Spleen (tissue), 11 donors: ENCODE measurements around the gene IGFBP3. TPM values are rescaled to one million over a fixed set of nuclear protein-coding genes. Genes with fewer than 3 reads are reported as not detected.

ENCODE experiments used
- DNase-seq: peaks from one replicate; pipeline ENCODE4 v3.0.0-alpha.2; 2020
- H3K27ac ChIP-seq, 8 donors: fragments of 200-600 bp; sonication (generic) in 7 of 8; 1 replicate in 4 of 8; 2 replicates in 4 of 8; pipeline versions ENCODE4 v1.5.0 to v1.8.0; 2016 to 2021; ENCODE audit warnings: inconsistent platforms in 4 of 8, mild to moderate bottlenecking in 4 of 8, moderate library complexity in 1 of 8
- H3K27me3 ChIP-seq, 7 donors: fragments of 200-600 bp; sonication (generic) in 6 of 7; replicated peaks in 1 of 7; 1 replicate in 4 of 7; 2 replicates in 3 of 7; pipeline versions ENCODE4 v1.5.0 to v1.8.0; 2016 to 2021; ENCODE audit warnings: inconsistent platforms in 3 of 7, mild to moderate bottlenecking in 1 of 7
- H3K36me3 ChIP-seq, 6 donors: fragments of 200-600 bp; sonication (generic) in 5 of 6; 1 replicate in 4 of 6; 2 replicates in 2 of 6; pipeline versions ENCODE4 v1.5.0 to v1.8.0; 2016 to 2021; ENCODE audit warnings: inconsistent platforms in 2 of 6
- H3K4me1 ChIP-seq, 6 donors: fragments of 200-600 bp; sonication (generic) in 5 of 6; 1 replicate in 3 of 6; 2 replicates in 3 of 6; pipeline versions ENCODE4 v1.5.0 to v1.8.0; 2016 to 2021; ENCODE audit warnings: inconsistent platforms in 3 of 6
- H3K4me3 ChIP-seq, 8 donors: fragments of 200-600 bp; sonication (generic) in 7 of 8; 1 replicate in 4 of 8; 2 replicates in 4 of 8; pipeline versions ENCODE4 v1.5.0 to v1.8.0; 2016 to 2021; ENCODE audit warnings: inconsistent platforms in 4 of 8, mild to moderate bottlenecking in 4 of 8, moderate library complexity in 2 of 8
- H3K9me3 ChIP-seq, 8 donors: fragments of 200-600 bp; sonication (generic) in 7 of 8; 1 replicate in 4 of 8; 2 replicates in 4 of 8; pipeline versions ENCODE4 v1.5.0 to v1.8.0; 2016 to 2021; ENCODE audit warnings: inconsistent platforms in 4 of 8
- POLR2A ChIP-seq, 3 donors: fragments of 450-650 bp; IDR thresholded peaks; one replicate each; pipeline ENCODE4 v1.5.1; 2017; ENCODE audit warnings: antibody characterized with exemption in 3 of 3, mild to moderate bottlenecking in 1 of 3
- POLR2AphosphoS5 ChIP-seq, 3 donors: sonication (generic); formaldehyde crosslinking; IDR thresholded peaks; one replicate each; pipeline ENCODE4 v1.5.1; 2017; ENCODE audit warnings: antibody characterized with exemption in 3 of 3
- WGBS, 5 donors: extraction: QIAGEN DNeasy Blood & Tissue Kit in 3 of 5; methylation state at CpG; one replicate each; pipeline versions ENCODE4 v1.1.5 to v1.1.7; 2013 to 2018; 5-methylcytosine and 5-hydroxymethylcytosine counted together
- intact Hi-C: fragments of 100-400 bp; cut with DNase I; formaldehyde crosslinking; loops from one replicate; pipeline ENCODE4 v1.15.0; 2023; ENCODE audit warnings: low total_unique reads
- polyA plus RNA-seq, 3 donors: library from polyadenylated mRNA; stranded (reverse); fragments of 200-250 nt; gene quantifications; one replicate each; pipeline ENCODE4 v1.2.1, GENCODE V29; 2013
- total RNA-seq, 7 donors: library from RNA; depleted of rRNA in 3 of 7; stranded (reverse); fragments of >200 nt in 3 of 7; fragmentation: NEBNext Ultra II Directional in 4 of 7; extraction: Animal tissue kit (Norgen Biotek cat#: 25700) in 4 of 7; gene quantifications; one replicate each; pipeline versions ENCODE4 v1.1.0 to v1.2.1, GENCODE V29; 2016 to 2021
- TF ChIP-seq, protein P1 (sequence below), 11 experiments: fragments of 200-600 bp in 7 of 11; fragments of 450-650 bp in 4 of 11; sonication (generic) in 4 of 11; IDR thresholded peaks in 8 of 11; conservative IDR thresholded peaks in 3 of 11; 1 replicate in 7 of 11; 2 replicates in 4 of 11; pipeline versions ENCODE4 v1.4.0 to v1.8.0; 2016 to 2021; ENCODE audit warnings: antibody characterized with exemption in 11 of 11, inconsistent platforms in 4 of 11, mild to moderate bottlenecking in 1 of 11
- donor health status: healthy with polysubstance abuse.
- donor health status: DM: no; HTN: no; CAD: no; lungs with moderate emphysema.
- donor health status: DM: no; HTN: no; CAD: no.
- donor health status: Bipolar disorder and iron deficiency.
- donor health status: healthy.
- donor health status: DM: no; HTN: no; CAD: no.
- donor health status: DM: yes; HTN: yes; CAD: no.

Gene IGFBP3
- total and polyA plus RNA-seq, 10 donors = 27.2 to 165 (median 79.8) TPM

- DNase-seq = no peak
- Histone ChIP-seq H3K4me3 (no peak overlapping the region), H3K4me1 (no peaks in the 10 kb centered on the region), H3K36me3 (no peaks in the 10 kb centered on the region), H3K27ac (no peak overlapping the region), H3K9me3 (no peaks in the 10 kb centered on the region), H3K27me3 (peaks cover 0 to 57% (median 6%) of the 10 kb centered on the region in 7 donors)
- no peak for TF ChIP-seq POLR2A (IDR thresholded peaks at IDR 0.05)
- intact Hi-C loops = no loop called here
Measured at GRCh38 chr7:45894665-45895062, 26.4 kb downstream of the IGFBP3 start.

DNA sequence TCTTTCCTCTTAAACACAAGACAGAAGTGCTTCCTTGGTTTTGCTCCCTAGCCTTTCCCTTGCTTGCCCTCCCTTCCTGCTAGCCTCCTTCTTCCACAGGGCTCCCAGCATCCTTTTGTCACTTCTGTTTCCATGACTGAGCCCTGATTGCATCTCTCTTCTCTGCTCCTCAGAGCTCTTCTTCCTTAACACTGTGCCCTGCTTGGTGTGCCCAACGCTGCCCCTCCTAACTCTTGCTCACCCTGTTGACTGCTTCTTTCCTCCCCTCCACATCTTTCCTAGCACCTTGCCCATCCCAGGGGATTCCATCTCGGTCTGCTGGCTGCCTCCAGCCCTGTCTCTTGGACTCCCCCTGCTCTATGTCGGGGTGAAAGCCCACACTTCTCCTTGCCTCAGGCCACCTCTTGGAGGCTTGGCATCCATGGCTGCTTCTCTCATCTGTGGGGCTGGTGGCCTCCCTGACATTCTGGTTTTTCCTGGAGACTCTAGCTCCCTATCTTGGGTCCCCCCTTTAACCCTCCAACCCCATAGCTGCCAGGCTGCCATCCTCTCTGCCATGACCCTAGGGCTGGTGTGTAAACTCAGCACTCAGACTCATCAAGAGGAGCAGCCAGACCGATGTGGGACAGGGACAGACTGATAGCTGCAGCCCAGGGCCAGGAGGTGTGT, 26.9 kb downstream of the IGFBP3 start:
- no peak for DNase-seq
- Histone ChIP-seq H3K9me3 (no peaks in the 10 kb centered on the region), H3K4me3 (no peak overlapping the region), H3K27ac (no peak overlapping the region), H3K36me3 (no peaks in the 10 kb centered on the region), H3K27me3 (peaks cover 0 to 62% (median 11%) of the 10 kb centered on the region in 7 donors), H3K4me1 (peaks cover 0 to 4% (median 1%) of the 10 kb centered on the region in 6 donors)
- intact Hi-C loops = no loop called here
- TF ChIP-seq, protein P1, sequence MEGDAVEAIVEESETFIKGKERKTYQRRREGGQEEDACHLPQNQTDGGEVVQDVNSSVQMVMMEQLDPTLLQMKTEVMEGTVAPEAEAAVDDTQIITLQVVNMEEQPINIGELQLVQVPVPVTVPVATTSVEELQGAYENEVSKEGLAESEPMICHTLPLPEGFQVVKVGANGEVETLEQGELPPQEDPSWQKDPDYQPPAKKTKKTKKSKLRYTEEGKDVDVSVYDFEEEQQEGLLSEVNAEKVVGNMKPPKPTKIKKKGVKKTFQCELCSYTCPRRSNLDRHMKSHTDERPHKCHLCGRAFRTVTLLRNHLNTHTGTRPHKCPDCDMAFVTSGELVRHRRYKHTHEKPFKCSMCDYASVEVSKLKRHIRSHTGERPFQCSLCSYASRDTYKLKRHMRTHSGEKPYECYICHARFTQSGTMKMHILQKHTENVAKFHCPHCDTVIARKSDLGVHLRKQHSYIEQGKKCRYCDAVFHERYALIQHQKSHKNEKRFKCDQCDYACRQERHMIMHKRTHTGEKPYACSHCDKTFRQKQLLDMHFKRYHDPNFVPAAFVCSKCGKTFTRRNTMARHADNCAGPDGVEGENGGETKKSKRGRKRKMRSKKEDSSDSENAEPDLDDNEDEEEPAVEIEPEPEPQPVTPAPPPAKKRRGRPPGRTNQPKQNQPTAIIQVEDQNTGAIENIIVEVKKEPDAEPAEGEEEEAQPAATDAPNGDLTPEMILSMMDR (IDR thresholded peaks at IDR 0.05 in 8 of 11, conservative IDR thresholded peaks at IDR 0.05 in 3 of 11) = no peak
- no peak for TF ChIP-seq POLR2AphosphoS5 (IDR thresholded peaks at IDR 0.05)
- TF ChIP-seq POLR2A (IDR thresholded peaks at IDR 0.05) = no peak
- WGBS, 5 donors = 66 to 89% (median 71%) methylated on average over 4 of the region's 4 CpGs

- intact Hi-C loops = no loop called here
- no peaks in the 10 kb centered on the region for H3K9me3 ChIP-seq
- H3K27me3 ChIP-seq = peaks cover 4 to 69% (median 18%) of the 10 kb centered on the region in 7 donors
- TF ChIP-seq, protein P1 (IDR thresholded peaks at IDR 0.05 in 8 of 11, conservative IDR thresholded peaks at IDR 0.05 in 3 of 11) = no peak
- H3K4me1 ChIP-seq = peaks cover 0 to 11% (median 7%) of the 10 kb centered on the region in 6 donors
- no peak for DNase-seq
- H3K36me3 ChIP-seq = no peaks in the 10 kb centered on the region
- no peak overlapping the region for H3K27ac ChIP-seq
- no peak overlapping the region for H3K4me3 ChIP-seq
- WGBS, 5 donors = 54 to 68% (median 62%) methylated on average over 5 of the region's 5 CpGs
Measured at GRCh38 chr7:45893374-45893995, 27.6 kb downstream of the IGFBP3 start.

- intact Hi-C loops = no loop called here
- no peak overlapping the region for H3K27ac ChIP-seq
- peaks cover 4 to 78% (median 26%) of the 10 kb centered on the region in 7 donors for H3K27me3 ChIP-seq
- peaks cover 0 to 17% (median 11%) of the 10 kb centered on the region in 6 donors for H3K4me1 ChIP-seq
- H3K9me3 ChIP-seq = no peaks in the 10 kb centered on the region
- WGBS, 5 donors = 71 to 92% (median 86%) methylated on average over 5 to 6 of the region's 6 CpGs
- H3K36me3 ChIP-seq = no peaks in the 10 kb centered on the region
- TF ChIP-seq, protein P1 (IDR thresholded peaks at IDR 0.05 in 8 of 11, conservative IDR thresholded peaks at IDR 0.05 in 3 of 11) = no peak
- no peak for TF ChIP-seq POLR2AphosphoS5 (IDR thresholded peaks at IDR 0.05)
- TF ChIP-seq POLR2A (IDR thresholded peaks at IDR 0.05) = no peak
- no peak for DNase-seq
- H3K4me3 ChIP-seq = no peak overlapping the region
Measured at GRCh38 chr7:45892407-45893035, 28.6 kb downstream of the IGFBP3 start.
